ENCODE results near the gene UBE2I.

- TF ChIP-seq CTCF (IDR thresholded peaks at IDR 0.05; ENCODE audit: low read depth, low read length) (no peak), EZH2phosphoT487 (IDR thresholded peaks at IDR 0.05; ENCODE audit: low read depth) (no peak)
These were observed 49.2 kb upstream of the UBE2I start for GRCh38 chr16:1260101-1260680.
